Tibial artery (tissue), 4 donors: ENCODE results near the gene HLTF.

Experiments
- DNase-seq, 2 donors: peaks; one replicate each; pipeline ENCODE4 v3.0.0-alpha.2; 2019
- H3K27ac ChIP-seq, 2 donors: fragments of 200-600 bp; sonication (generic) in 1 of 2; 1 replicate in 1 of 2; 2 replicates in 1 of 2; pipeline ENCODE4 v1.5.1; 2018 to 2019; ENCODE audit warnings: mild to moderate bottlenecking in 1 of 2
- H3K27me3 ChIP-seq, 2 donors: fragments of 200-600 bp; sonication (generic) in 1 of 2; one replicate each; pipeline versions ENCODE4 v1.5.1 to v1.6.0; 2016 to 2019
- H3K36me3 ChIP-seq, 3 donors: fragments of 200-600 bp; sonication (generic) in 2 of 3; one replicate each; pipeline ENCODE4 v1.5.1; 2016 to 2019; ENCODE audit warnings: mild to moderate bottlenecking in 2 of 3
- H3K4me1 ChIP-seq, 4 donors: fragments of 200-600 bp; sonication (generic) in 2 of 4; 1 replicate in 3 of 4; 2 replicates in 1 of 4; pipeline ENCODE4 v1.5.1; 2016 to 2019
- H3K4me3 ChIP-seq, 2 donors: fragments of 200-600 bp; sonication (generic) in 1 of 2; 1 replicate in 1 of 2; 2 replicates in 1 of 2; pipeline ENCODE4 v1.5.1; 2018 to 2019; ENCODE audit warnings: mild to moderate bottlenecking in 2 of 2
- H3K9me3 ChIP-seq, 3 donors: fragments of 200-600 bp; sonication (generic) in 1 of 3; one replicate each; pipeline ENCODE4 v1.5.1; 2016 to 2019
- intact Hi-C: fragments of 100-400 bp; cut with DNase I; formaldehyde crosslinking; loops from one replicate; pipeline ENCODE4 v1.15.0; 2023; ENCODE audit warnings: low total_unique reads
- TF ChIP-seq, protein P1 (sequence below), 2 experiments: fragments of 200-600 bp in 1 of 2; fragments of 450-650 bp in 1 of 2; IDR thresholded peaks; one replicate each; pipeline ENCODE4 v1.5.1; 2017 to 2019; ENCODE audit warnings: antibody characterized with exemption in 2 of 2, mild to moderate bottlenecking in 1 of 2, moderate library complexity in 1 of 2

The HLTF gene

DNA sequence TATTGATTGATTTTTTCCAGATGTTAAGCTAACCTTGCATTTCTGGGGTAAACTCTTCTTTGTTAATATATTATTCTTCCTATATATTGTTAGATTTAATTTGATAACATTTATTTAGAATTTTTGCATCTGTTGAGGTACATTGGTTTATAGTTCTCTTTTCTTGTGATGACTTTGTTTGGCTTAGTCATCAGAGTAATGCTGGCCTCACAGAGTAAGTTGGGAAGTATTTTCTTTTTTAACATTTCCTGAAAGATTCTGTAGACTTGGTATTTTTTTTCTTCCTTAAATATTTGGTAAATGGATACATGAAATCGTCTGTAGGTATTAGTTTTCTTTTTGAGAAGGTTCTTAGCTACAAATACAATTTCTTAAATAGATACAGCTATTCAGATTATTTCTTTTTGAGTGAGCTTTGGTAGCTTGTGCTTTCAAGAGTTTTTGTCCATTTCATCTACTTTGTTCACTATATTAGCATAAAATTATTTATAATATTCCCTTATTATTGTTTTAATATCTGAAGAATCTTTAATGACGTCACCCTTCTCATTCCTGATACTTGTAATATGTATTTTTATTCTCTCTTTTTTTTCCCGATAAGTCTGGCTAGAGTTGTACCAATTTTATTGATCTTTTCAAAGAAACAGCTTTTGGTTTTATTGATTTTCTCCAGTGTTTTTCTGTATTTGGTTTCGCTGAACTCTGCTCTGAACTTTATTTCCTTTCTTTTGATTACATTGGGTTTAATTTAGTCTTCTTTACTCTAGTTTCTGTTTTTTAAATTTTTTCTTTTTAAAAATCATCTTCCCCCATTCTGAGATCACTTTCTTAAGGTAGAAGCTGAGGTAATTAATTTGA, 36.6 kb upstream of the HLTF start:
- Histone ChIP-seq H3K27ac (no peak overlapping the region), H3K4me3 (no peak overlapping the region), H3K4me1 (peaks cover 0 to under 1% (median 0%) of the 10 kb centered on the region in 4 donors), H3K27me3 (no peaks in the 10 kb centered on the region), H3K36me3 (no peaks in the 10 kb centered on the region), H3K9me3 (no peaks in the 10 kb centered on the region)
- intact Hi-C loops: loop anchor here (10.0 kb wide), 1 partner anchor 372 kb away; no protein-coding TSS in a partner anchor
- TF ChIP-seq, protein P1, sequence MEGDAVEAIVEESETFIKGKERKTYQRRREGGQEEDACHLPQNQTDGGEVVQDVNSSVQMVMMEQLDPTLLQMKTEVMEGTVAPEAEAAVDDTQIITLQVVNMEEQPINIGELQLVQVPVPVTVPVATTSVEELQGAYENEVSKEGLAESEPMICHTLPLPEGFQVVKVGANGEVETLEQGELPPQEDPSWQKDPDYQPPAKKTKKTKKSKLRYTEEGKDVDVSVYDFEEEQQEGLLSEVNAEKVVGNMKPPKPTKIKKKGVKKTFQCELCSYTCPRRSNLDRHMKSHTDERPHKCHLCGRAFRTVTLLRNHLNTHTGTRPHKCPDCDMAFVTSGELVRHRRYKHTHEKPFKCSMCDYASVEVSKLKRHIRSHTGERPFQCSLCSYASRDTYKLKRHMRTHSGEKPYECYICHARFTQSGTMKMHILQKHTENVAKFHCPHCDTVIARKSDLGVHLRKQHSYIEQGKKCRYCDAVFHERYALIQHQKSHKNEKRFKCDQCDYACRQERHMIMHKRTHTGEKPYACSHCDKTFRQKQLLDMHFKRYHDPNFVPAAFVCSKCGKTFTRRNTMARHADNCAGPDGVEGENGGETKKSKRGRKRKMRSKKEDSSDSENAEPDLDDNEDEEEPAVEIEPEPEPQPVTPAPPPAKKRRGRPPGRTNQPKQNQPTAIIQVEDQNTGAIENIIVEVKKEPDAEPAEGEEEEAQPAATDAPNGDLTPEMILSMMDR (IDR thresholded peaks at IDR 0.05): no peak
- DNase-seq: no peak

DNA sequence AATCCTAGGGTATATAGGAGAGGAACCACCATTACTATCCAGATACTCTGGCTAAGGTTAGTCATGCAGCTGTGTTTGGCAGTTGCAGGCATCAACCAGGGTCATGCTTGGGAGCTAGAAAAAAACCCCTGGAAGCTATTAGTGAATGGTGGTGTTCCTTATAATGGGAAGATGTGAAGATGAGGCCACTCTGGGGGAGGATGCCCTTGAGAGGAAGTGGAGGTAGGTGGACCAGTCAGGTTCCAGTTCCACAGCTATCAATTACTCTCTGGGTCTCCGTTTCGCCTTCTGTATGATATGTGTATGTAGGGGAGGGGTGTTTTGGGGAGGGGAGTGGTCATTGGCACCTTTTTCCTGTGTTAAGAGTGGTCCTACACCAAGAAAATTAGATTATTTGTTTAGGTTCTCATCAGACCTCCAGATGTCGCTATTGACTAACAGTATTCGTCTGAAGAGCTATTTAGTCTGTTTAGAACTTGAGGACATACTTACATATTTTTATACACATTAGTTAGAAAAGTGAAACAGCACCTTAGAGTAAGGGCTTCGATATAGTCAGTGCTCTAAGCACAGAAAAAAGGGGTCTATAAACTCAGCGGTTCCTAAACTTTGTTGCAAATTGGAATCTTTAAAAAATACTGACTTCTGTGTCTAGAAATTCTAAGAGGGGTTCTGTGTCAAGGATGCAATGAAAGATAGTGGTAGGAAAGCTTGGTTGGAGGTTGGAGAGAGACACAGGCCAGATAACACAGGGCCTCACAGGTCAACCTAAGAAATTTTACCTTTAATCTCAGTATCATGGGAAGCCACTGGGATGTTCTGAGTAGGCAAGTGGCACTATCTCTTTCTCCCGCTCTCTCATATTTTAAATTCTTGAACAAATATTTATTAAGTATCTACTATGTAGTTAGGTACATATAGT, 34.0 kb upstream of the HLTF start:
- Histone ChIP-seq H3K9me3 (no peaks in the 10 kb centered on the region), H3K27ac (peak overlapping the region in 1 of 2 donors; percentile 9), H3K4me3 (no peak overlapping the region), H3K27me3 (no peaks in the 10 kb centered on the region), H3K4me1 (peaks cover 0 to 9% (median 1%) of the 10 kb centered on the region in 4 donors), H3K36me3 (no peaks in the 10 kb centered on the region)
- intact Hi-C loops: loop anchor here (2.0 to 10.0 kb wide), 2 partner anchors 152 to 374 kb away; no protein-coding TSS in a partner anchor
- no peak for DNase-seq
- TF ChIP-seq, protein P1 (IDR thresholded peaks at IDR 0.05): peak; percentile 60 to 74

DNA sequence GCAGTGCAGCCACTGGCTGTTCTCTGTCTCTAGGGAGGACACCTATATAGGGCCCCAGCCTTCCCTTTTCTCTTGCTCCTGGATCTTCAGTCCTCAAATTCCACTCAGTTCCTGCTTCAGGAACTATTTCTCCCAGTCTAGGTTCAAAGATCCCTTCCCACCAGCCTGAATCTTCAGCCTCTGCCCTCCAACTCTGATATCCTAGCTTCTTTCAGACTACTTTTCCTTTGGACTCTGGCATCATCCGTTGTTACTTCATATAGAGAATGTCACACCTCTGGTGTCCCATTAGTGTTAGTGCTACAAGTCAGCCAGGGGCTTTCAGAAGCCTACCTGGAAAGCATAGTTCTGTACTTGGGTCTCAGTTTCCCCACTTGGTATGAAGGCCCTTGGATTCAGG, 33.1 kb upstream of the HLTF start:
- DNase-seq: no peak
- no peaks in the 10 kb centered on the region for H3K27me3 ChIP-seq
- peaks cover 0 to 17% (median 10%) of the 10 kb centered on the region in 4 donors for H3K4me1 ChIP-seq
- no peaks in the 10 kb centered on the region for H3K36me3 ChIP-seq
- H3K9me3 ChIP-seq: no peaks in the 10 kb centered on the region
- intact Hi-C loops: loop anchor here (10.0 kb wide), 1 partner anchor 165 kb away; no protein-coding TSS in a partner anchor
- H3K27ac ChIP-seq: no peak overlapping the region
- no peak overlapping the region for H3K4me3 ChIP-seq
- TF ChIP-seq, protein P1 (IDR thresholded peaks at IDR 0.05): no peak

DNA sequence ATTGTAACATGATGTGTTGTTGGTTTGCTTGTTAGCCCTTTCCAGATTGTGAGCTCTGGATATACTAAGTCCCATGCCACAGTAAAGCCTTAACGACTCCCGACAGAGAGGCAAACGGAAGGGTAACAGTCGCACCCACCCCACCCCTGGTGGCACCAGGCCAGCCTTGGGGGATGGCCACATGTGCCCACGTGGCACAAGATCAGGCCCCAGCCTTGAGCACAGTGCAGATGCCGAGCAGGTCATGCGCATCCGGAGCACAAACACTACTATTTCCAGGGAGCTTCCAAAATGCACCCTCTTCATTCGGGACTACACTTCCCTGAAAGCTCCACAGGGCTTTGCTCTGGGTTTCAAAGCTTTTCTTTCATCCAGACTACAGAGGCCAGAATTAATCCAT, 32.4 kb upstream of the HLTF start:
- no peak for DNase-seq
- Histone ChIP-seq H3K9me3 (no peaks in the 10 kb centered on the region), H3K27ac (no peak overlapping the region), H3K4me3 (no peak overlapping the region), H3K36me3 (no peaks in the 10 kb centered on the region), H3K27me3 (no peaks in the 10 kb centered on the region), H3K4me1 (peaks cover 0 to 21% (median 11%) of the 10 kb centered on the region in 4 donors)
- intact Hi-C loops: loop anchor here (10.0 kb wide), 1 partner anchor 164 kb away; no protein-coding TSS in a partner anchor
- TF ChIP-seq, protein P1 (IDR thresholded peaks at IDR 0.05): no peak

DNA sequence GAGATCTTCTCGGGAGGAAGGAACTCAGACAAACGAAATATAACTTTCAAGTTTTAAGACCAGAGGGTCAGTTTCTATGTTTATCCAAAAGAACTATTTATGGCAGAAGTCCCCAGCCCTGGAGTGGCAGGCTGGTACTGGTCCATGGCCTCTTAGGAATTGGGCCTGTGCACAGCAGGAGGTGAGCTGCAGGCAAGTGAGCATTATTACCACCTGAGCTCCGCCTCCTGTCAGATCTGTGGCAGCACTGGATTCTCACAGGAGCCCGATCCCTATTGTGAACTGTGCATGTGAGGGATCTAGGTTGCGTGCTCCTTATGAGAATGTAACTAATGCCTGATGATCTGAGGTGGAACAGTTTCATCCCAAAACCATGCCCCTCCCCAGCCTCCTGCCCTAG, 28.8 kb upstream of the HLTF start:
- Histone ChIP-seq H3K27me3 (no peaks in the 10 kb centered on the region), H3K27ac (peak overlapping the region; percentile 56 to 62)
- intact Hi-C loops: loop anchor here (10.0 kb wide), 1 partner anchor 160 kb away; no protein-coding TSS in a partner anchor

More for the DNA sequence above, 28.8 kb upstream of the HLTF start:
- TF ChIP-seq, protein P1 (IDR thresholded peaks at IDR 0.05): no peak
- no peak for DNase-seq
- Histone ChIP-seq H3K9me3 (no peaks in the 10 kb centered on the region), H3K4me1 (peaks cover 0 to 21% (median 11%) of the 10 kb centered on the region in 4 donors), H3K4me3 (no peak overlapping the region), H3K36me3 (no peaks in the 10 kb centered on the region)
